ENCODE data around the gene IRF2. TPM values are rescaled to one million over a fixed set of nuclear protein-coding genes. Genes with fewer than 3 reads are reported as not detected.

IRF2 gene
- polyA plus RNA-seq, 2 donors = 10.9 to 14.3 TPM

DNA sequence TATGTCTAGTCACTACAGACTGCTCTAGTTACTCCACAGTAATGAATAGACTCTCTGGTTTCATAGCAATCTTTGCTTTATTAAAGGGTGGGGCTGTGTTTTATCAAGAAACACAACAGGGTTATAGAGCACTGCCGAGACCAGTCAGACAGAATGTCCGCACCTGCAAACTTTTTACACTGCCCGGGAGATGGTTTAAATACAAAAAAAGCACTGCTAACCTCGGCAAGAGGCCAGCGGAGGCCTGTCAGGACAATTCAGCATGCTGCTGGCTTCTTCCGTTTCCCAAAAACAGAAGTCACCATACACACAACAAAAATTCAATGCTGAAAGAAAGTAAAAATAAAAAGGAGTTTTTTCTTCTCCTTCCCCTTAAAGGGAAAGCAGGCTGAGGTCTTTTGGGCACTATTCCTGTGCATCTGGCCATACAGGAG lies 67.4 kb downstream of the IRF2 start:
- H3K9me3 ChIP-seq (ENCODE audit: control insufficient read depth in 2 of 2, insufficient read depth in 1 of 2, low read depth in 1 of 2, low read length in 1 of 2) = no peaks in the 10 kb centered on the region
- peaks cover 0 to 9% of the 10 kb centered on the region in 2 donors for H3K36me3 ChIP-seq (ENCODE audit: control insufficient read depth in 2 of 2, insufficient read depth in 2 of 2, low read length in 1 of 2)
- H3K27me3 ChIP-seq (ENCODE audit: control insufficient read depth in 1 of 2, insufficient read depth in 2 of 2, low read length in 2 of 2) = no peaks in the 10 kb centered on the region
- peaks cover 2 to 5% of the 10 kb centered on the region in 2 donors for H3K4me1 ChIP-seq (ENCODE audit: control insufficient read depth in 2 of 2, insufficient read depth in 2 of 2, low read length in 1 of 2)
- no peak overlapping the region for H3K4me3 ChIP-seq (ENCODE audit: low read depth in 1 of 2, low read length in 2 of 2)
- H3K27ac ChIP-seq (ENCODE audit: low read depth in 2 of 2, low read length in 1 of 2) = peak overlapping the region; percentile 80 to 87
- 32 to 43% methylated on average over 6 of the region's 6 CpGs for WGBS, 2 donors

- no peak overlapping the region for H3K4me3 ChIP-seq (ENCODE audit: low read depth in 1 of 2, low read length in 2 of 2)
- no peak overlapping the region for H3K27ac ChIP-seq (ENCODE audit: low read depth in 2 of 2, low read length in 1 of 2)
- no peaks in the 10 kb centered on the region for H3K9me3 ChIP-seq (ENCODE audit: control insufficient read depth in 2 of 2, insufficient read depth in 1 of 2, low read depth in 1 of 2, low read length in 1 of 2)
- H3K27me3 ChIP-seq (ENCODE audit: control insufficient read depth in 1 of 2, insufficient read depth in 2 of 2, low read length in 2 of 2) = no peaks in the 10 kb centered on the region
- peaks cover 0 to 9% of the 10 kb centered on the region in 2 donors for H3K36me3 ChIP-seq (ENCODE audit: control insufficient read depth in 2 of 2, insufficient read depth in 2 of 2, low read length in 1 of 2)
- peaks cover 2 to 5% of the 10 kb centered on the region in 2 donors for H3K4me1 ChIP-seq (ENCODE audit: control insufficient read depth in 2 of 2, insufficient read depth in 2 of 2, low read length in 1 of 2)
These were observed 70.3 kb downstream of the IRF2 start for GRCh38 chr4:184404047-184404446.

GRCh38 chr4:184403384-184403781 lies 71.0 kb downstream of the IRF2 start:
- H3K4me1 ChIP-seq (ENCODE audit: control insufficient read depth in 2 of 2, insufficient read depth in 2 of 2, low read length in 1 of 2) = peaks cover 2% of the 10 kb centered on the region in 2 donors
- no peaks in the 10 kb centered on the region for H3K27me3 ChIP-seq (ENCODE audit: control insufficient read depth in 1 of 2, insufficient read depth in 2 of 2, low read length in 2 of 2)
- WGBS, 2 donors = 39 to 50% methylated on average over 1 of the region's 1 CpG
- H3K4me3 ChIP-seq (ENCODE audit: low read depth in 1 of 2, low read length in 2 of 2) = no peak overlapping the region
- H3K27ac ChIP-seq (ENCODE audit: low read depth in 2 of 2, low read length in 1 of 2) = peak overlapping the region in 1 of 2 donors; percentile 41
- H3K36me3 ChIP-seq (ENCODE audit: control insufficient read depth in 2 of 2, insufficient read depth in 2 of 2, low read length in 1 of 2) = peaks cover 0 to 12% of the 10 kb centered on the region in 2 donors
- no peaks in the 10 kb centered on the region for H3K9me3 ChIP-seq (ENCODE audit: control insufficient read depth in 2 of 2, insufficient read depth in 1 of 2, low read depth in 1 of 2, low read length in 1 of 2)

DNA sequence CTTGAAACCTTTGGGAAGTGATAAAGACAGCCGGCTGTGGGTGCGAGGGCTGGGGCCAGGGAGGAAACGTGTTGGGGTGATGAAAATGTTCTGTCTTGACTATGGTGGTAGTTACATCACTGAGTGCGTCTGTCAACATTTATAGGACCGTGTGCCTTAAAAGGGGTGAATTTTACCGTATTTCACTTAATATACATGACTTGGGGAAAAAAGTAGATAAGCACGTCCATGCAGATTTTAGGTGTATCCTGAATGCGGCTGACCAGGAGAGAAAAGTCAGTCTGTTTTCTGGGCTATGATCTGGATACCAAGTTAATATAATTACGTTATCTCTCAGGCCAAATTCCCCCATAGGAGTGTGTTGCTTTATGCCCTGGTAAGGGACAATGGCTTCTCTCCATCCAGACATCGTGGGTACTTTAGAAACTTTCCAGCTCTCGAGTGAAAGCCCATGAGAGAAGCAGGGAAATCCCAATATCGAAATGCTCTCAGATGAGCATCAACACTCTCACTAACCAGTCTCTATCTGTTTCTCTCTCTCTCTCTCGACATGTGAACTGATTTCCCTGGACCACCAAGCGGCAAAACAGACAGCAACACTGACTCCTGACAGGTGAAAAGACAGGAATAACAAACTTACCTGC lies 71.5 kb downstream of the IRF2 start:
- H3K9me3 ChIP-seq (ENCODE audit: control insufficient read depth in 2 of 2, insufficient read depth in 1 of 2, low read depth in 1 of 2, low read length in 1 of 2) = no peaks in the 10 kb centered on the region
- H3K27me3 ChIP-seq (ENCODE audit: control insufficient read depth in 1 of 2, insufficient read depth in 2 of 2, low read length in 2 of 2) = no peaks in the 10 kb centered on the region
- peak overlapping the region in 1 of 2 donors; percentile 41 for H3K27ac ChIP-seq (ENCODE audit: low read depth in 2 of 2, low read length in 1 of 2)
- no peak overlapping the region for H3K4me3 ChIP-seq (ENCODE audit: low read depth in 1 of 2, low read length in 2 of 2)
- H3K36me3 ChIP-seq (ENCODE audit: control insufficient read depth in 2 of 2, insufficient read depth in 2 of 2, low read length in 1 of 2) = peaks cover 0 to 15% of the 10 kb centered on the region in 2 donors
- H3K4me1 ChIP-seq (ENCODE audit: control insufficient read depth in 2 of 2, insufficient read depth in 2 of 2, low read length in 1 of 2) = peaks cover 0 to 2% of the 10 kb centered on the region in 2 donors
- 85% methylated on average over 14 of the region's 14 CpGs for WGBS, 2 donors

GRCh38 chr4:184402239-184402638 lies 72.1 kb downstream of the IRF2 start:
- H3K4me1 ChIP-seq (ENCODE audit: control insufficient read depth in 2 of 2, insufficient read depth in 2 of 2, low read length in 1 of 2) = peaks cover 0 to 2% of the 10 kb centered on the region in 2 donors
- H3K9me3 ChIP-seq (ENCODE audit: control insufficient read depth in 2 of 2, insufficient read depth in 1 of 2, low read depth in 1 of 2, low read length in 1 of 2) = no peaks in the 10 kb centered on the region
- H3K27me3 ChIP-seq (ENCODE audit: control insufficient read depth in 1 of 2, insufficient read depth in 2 of 2, low read length in 2 of 2) = no peaks in the 10 kb centered on the region
- WGBS, 2 donors = 86 to 92% methylated on average over 12 of the region's 12 CpGs
- peaks cover 0 to 15% of the 10 kb centered on the region in 2 donors for H3K36me3 ChIP-seq (ENCODE audit: control insufficient read depth in 2 of 2, insufficient read depth in 2 of 2, low read length in 1 of 2)
- no peak overlapping the region for H3K27ac ChIP-seq (ENCODE audit: low read depth in 2 of 2, low read length in 1 of 2)
- H3K4me3 ChIP-seq (ENCODE audit: low read depth in 1 of 2, low read length in 2 of 2) = no peak overlapping the region

GRCh38 chr4:184401397-184402171 lies 72.8 kb downstream of the IRF2 start:
- Histone ChIP-seq H3K4me3 (ENCODE audit: low read depth in 1 of 2, low read length in 2 of 2) (no peak overlapping the region), H3K36me3 (ENCODE audit: control insufficient read depth in 2 of 2, insufficient read depth in 2 of 2, low read length in 1 of 2) (peaks cover 0 to 18% of the 10 kb centered on the region in 2 donors), H3K4me1 (ENCODE audit: control insufficient read depth in 2 of 2, insufficient read depth in 2 of 2, low read length in 1 of 2) (peaks cover 0 to 2% of the 10 kb centered on the region in 2 donors), H3K9me3 (ENCODE audit: control insufficient read depth in 2 of 2, insufficient read depth in 1 of 2, low read depth in 1 of 2, low read length in 1 of 2) (no peaks in the 10 kb centered on the region), H3K27me3 (ENCODE audit: control insufficient read depth in 1 of 2, insufficient read depth in 2 of 2, low read length in 2 of 2) (no peaks in the 10 kb centered on the region), H3K27ac (ENCODE audit: low read depth in 2 of 2, low read length in 1 of 2) (no peak overlapping the region)
- WGBS, 2 donors = 72 to 77% methylated on average over 13 of the region's 13 CpGs

GRCh38 chr4:184400891-184401290 lies 73.5 kb downstream of the IRF2 start:
- no peaks in the 10 kb centered on the region for H3K27me3 ChIP-seq (ENCODE audit: control insufficient read depth in 1 of 2, insufficient read depth in 2 of 2, low read length in 2 of 2)
- no peaks in the 10 kb centered on the region for H3K9me3 ChIP-seq (ENCODE audit: control insufficient read depth in 2 of 2, insufficient read depth in 1 of 2, low read depth in 1 of 2, low read length in 1 of 2)
- no peak overlapping the region for H3K4me3 ChIP-seq (ENCODE audit: low read depth in 1 of 2, low read length in 2 of 2)
- no peaks in the 10 kb centered on the region for H3K4me1 ChIP-seq (ENCODE audit: control insufficient read depth in 2 of 2, insufficient read depth in 2 of 2, low read length in 1 of 2)
- peaks cover 0 to 18% of the 10 kb centered on the region in 2 donors for H3K36me3 ChIP-seq (ENCODE audit: control insufficient read depth in 2 of 2, insufficient read depth in 2 of 2, low read length in 1 of 2)
- peak overlapping the region in 1 of 2 donors; percentile 14 for H3K27ac ChIP-seq (ENCODE audit: low read depth in 2 of 2, low read length in 1 of 2)
- 52 to 67% methylated on average over 8 of the region's 8 CpGs for WGBS, 2 donors

DNA sequence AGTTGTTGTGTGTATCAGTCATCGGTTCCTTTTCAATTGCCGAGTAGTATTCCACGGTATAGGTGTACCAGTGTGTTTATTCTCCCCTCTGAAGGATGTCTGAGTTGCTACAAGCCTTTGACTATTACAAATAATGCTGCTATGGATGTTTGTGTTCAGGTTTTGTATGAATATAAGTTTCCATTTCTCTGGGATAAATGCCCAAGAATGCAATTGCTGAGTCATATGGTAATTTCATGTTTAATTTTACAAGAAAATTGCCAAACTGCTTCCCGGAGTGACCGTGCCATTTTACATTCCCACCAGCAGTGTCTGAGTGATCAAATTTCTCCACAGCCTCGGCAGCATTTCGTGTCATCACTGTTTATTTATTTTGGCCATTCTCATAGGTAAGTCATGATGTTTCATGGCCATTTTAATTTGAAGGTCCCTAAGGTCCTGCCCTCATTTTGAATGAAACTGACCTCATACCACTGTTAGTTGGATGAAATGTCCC lies 73.9 kb downstream of the IRF2 start:
- Histone ChIP-seq H3K9me3 (ENCODE audit: control insufficient read depth in 2 of 2, insufficient read depth in 1 of 2, low read depth in 1 of 2, low read length in 1 of 2) (no peaks in the 10 kb centered on the region), H3K27ac (ENCODE audit: low read depth in 2 of 2, low read length in 1 of 2) (no peak overlapping the region), H3K4me3 (ENCODE audit: low read depth in 1 of 2, low read length in 2 of 2) (no peak overlapping the region), H3K4me1 (ENCODE audit: control insufficient read depth in 2 of 2, insufficient read depth in 2 of 2, low read length in 1 of 2) (no peaks in the 10 kb centered on the region), H3K36me3 (ENCODE audit: control insufficient read depth in 2 of 2, insufficient read depth in 2 of 2, low read length in 1 of 2) (peaks cover 0 to 14% of the 10 kb centered on the region in 2 donors), H3K27me3 (ENCODE audit: control insufficient read depth in 1 of 2, insufficient read depth in 2 of 2, low read length in 2 of 2) (no peaks in the 10 kb centered on the region)
- WGBS, 2 donors = 37 to 50% methylated on average over 7 of the region's 7 CpGs

DNA sequence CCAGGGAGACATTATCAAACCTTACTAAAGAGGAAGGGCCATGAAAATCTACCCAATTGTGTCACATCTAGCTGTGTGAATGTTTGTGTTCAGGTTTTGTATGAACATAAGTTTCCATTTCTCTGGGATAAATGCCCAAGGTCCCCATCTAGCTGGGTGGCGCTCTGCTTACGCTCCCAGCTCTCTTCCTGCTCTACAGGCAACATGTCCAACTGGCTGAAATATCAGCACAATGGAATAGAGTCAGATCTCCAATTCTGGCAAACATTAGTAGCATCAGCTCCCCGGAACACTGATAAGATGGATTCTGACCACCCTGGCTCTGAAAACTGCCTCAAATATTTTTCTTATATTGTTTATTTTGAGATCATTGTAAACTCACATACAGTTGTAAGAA lies 74.8 kb downstream of the IRF2 start:
- no peaks in the 10 kb centered on the region for H3K27me3 ChIP-seq (ENCODE audit: control insufficient read depth in 1 of 2, insufficient read depth in 2 of 2, low read length in 2 of 2)
- peaks cover 0 to 11% of the 10 kb centered on the region in 2 donors for H3K36me3 ChIP-seq (ENCODE audit: control insufficient read depth in 2 of 2, insufficient read depth in 2 of 2, low read length in 1 of 2)
- no peaks in the 10 kb centered on the region for H3K4me1 ChIP-seq (ENCODE audit: control insufficient read depth in 2 of 2, insufficient read depth in 2 of 2, low read length in 1 of 2)
- no peak overlapping the region for H3K27ac ChIP-seq (ENCODE audit: low read depth in 2 of 2, low read length in 1 of 2)
- H3K4me3 ChIP-seq (ENCODE audit: low read depth in 1 of 2, low read length in 2 of 2) = no peak overlapping the region
- 74 to 86% methylated on average over 3 of the region's 3 CpGs for WGBS, 2 donors
- no peaks in the 10 kb centered on the region for H3K9me3 ChIP-seq (ENCODE audit: control insufficient read depth in 2 of 2, insufficient read depth in 1 of 2, low read depth in 1 of 2, low read length in 1 of 2)
